Natural killer cell (primary cell): ENCODE measurements around the gene ADSS2. TPM values are rescaled to one million over a fixed set of nuclear protein-coding genes. Genes with fewer than 3 reads are reported as not detected.

Experiments
- ATAC-seq, 3 donors: fragments of 150-1000 bp in 2 of 3; fragments of 200-7000 bp in 1 of 3; cut with Tn5 transposase; 1 replicate in 1 of 3; 2 replicates in 2 of 3; pipeline ENCODE4 v1.10.0; 2021; ENCODE audit warnings: mild to moderate bottlenecking in 2 of 3, moderate library complexity in 2 of 3
- DNase-seq, 2 donors: peaks; one replicate each; pipeline versions ENCODE4 v3.0.0 to v3.0.0-alpha.2; 2013 to 2021; ENCODE audit warnings: mixed read lengths in 1 of 2
- H3K27ac ChIP-seq: one replicate; pipeline ENCODE4 v1.5.1; 2013; ENCODE audit warnings: mild to moderate bottlenecking, low read length
- H3K27me3 ChIP-seq: one replicate; pipeline ENCODE4 v1.6.1; 2013; ENCODE audit warnings: low read length; ENCODE audit not compliant: control insufficient read depth, insufficient read depth
- H3K36me3 ChIP-seq: one replicate; pipeline ENCODE4 v1.6.1; 2013; ENCODE audit warnings: low read length; ENCODE audit not compliant: control insufficient read depth, insufficient read depth
- H3K4me1 ChIP-seq: one replicate; pipeline ENCODE4 v1.6.1; 2013; ENCODE audit warnings: low read length; ENCODE audit not compliant: control insufficient read depth, insufficient read depth
- H3K4me3 ChIP-seq: one replicate; pipeline ENCODE4 v1.5.1; 2013; ENCODE audit warnings: low read length
- H3K9me3 ChIP-seq: one replicate; pipeline ENCODE4 v1.6.1; 2013; ENCODE audit warnings: low read length; ENCODE audit not compliant: control insufficient read depth, insufficient read depth
- H3K27ac Mint-ChIP-seq, 2 donors: one replicate each; pipeline ENCODE4 v1.8.0; 2022; ENCODE audit warnings: mild to moderate bottlenecking in 2 of 2, mixed read lengths in 2 of 2, moderate library complexity in 1 of 2
- H3K27me3 Mint-ChIP-seq, 2 donors: one replicate each; pipeline ENCODE4 v1.8.0; 2022; ENCODE audit warnings: low read depth in 2 of 2, mixed read lengths in 2 of 2
- H3K36me3 Mint-ChIP-seq: one replicate; pipeline ENCODE4 v1.8.0; 2022; ENCODE audit warnings: mixed read lengths
- H3K4me1 Mint-ChIP-seq, 2 donors: one replicate each; pipeline ENCODE4 v1.8.0; 2022; ENCODE audit warnings: mixed read lengths in 2 of 2
- H3K4me3 Mint-ChIP-seq: one replicate; pipeline ENCODE4 v1.8.0; 2022; ENCODE audit warnings: mild to moderate bottlenecking, moderate library complexity, mixed read lengths
- H3K9me3 Mint-ChIP-seq, 2 donors: one replicate each; pipeline ENCODE4 v1.8.0; 2022; ENCODE audit warnings: mixed read lengths in 2 of 2
- WGBS: methylation state at CpG from one replicate; pipeline ENCODE4 v1.1.7; 2013; ENCODE audit warnings: missing lambda C conversion rate; ENCODE audit not compliant: insufficient coverage; 5-methylcytosine and 5-hydroxymethylcytosine counted together
- intact Hi-C: fragments of 100-400 bp; cut with micrococcal nuclease; formaldehyde crosslinking; loops from one replicate; pipeline ENCODE4 v1.14.2; 2022
- total RNA-seq, 4 donors: library from RNA; stranded (reverse); fragments of 120-200 nt in 1 of 4; gene quantifications; one replicate each; pipeline versions ENCODE4 v1.2.3 to v1.2.4, GENCODE V29; 2013 to 2022
- TF ChIP-seq, protein P1 (sequence below): fragments of 200-600 bp; IDR thresholded peaks from one replicate; pipeline ENCODE4 v1.8.0; 2022; ENCODE audit warnings: antibody characterized with exemption

Gene ADSS2
- total RNA-seq, 3 donors from 2014 or later (not counting 1 experiment from before 2014, with no cell fraction given): 49.2 to 67.9 (median 54.8) TPM

DNA sequence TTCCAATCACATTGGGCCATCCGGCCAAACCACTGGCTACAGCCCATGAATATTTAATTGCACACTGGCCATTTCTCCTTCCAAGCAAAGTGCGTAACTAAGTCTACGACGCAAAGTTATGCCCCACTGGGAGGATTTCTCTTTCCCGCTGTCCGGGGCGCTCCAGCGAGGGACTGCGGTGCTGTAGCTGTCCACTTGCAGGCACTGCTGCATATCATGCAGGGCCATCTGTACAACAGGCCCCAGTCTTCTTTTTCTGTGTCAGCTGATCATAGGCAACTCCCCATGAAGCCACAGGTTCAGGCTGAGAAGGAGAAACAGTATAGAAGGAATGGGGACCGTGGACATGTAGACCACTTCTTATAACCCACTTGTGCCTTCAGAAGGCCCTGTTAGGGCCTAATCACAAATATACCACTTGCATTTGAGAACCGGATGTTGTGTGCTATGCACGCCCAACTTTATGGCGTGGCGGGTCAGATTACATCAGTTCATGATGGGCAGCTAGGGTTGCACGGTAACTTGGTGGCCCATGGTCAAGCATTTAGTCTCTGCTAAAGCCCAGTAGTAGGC is 58.0 kb downstream of the ADSS2 start:
- WGBS: 97% methylated on average over 14 of the region's 15 CpGs
- no peaks in the 10 kb centered on the region for H3K27me3 ChIP-seq
- H3K36me3 Mint-ChIP-seq: no peaks in the 10 kb centered on the region
- H3K4me1 Mint-ChIP-seq: peaks cover 13% of the 10 kb centered on the region in 2 donors
- H3K9me3 ChIP-seq: no peaks in the 10 kb centered on the region
- intact Hi-C loops: no loop called here
- H3K27ac ChIP-seq: no peak overlapping the region
- H3K36me3 ChIP-seq: no peaks in the 10 kb centered on the region
- no peak overlapping the region for H3K4me3 ChIP-seq
- no peaks in the 10 kb centered on the region for H3K27me3 Mint-ChIP-seq
- ATAC-seq: no peak
- no peak overlapping the region for H3K4me3 Mint-ChIP-seq
- no peak for DNase-seq
- H3K4me1 ChIP-seq: no peaks in the 10 kb centered on the region
- TF ChIP-seq, protein P1, sequence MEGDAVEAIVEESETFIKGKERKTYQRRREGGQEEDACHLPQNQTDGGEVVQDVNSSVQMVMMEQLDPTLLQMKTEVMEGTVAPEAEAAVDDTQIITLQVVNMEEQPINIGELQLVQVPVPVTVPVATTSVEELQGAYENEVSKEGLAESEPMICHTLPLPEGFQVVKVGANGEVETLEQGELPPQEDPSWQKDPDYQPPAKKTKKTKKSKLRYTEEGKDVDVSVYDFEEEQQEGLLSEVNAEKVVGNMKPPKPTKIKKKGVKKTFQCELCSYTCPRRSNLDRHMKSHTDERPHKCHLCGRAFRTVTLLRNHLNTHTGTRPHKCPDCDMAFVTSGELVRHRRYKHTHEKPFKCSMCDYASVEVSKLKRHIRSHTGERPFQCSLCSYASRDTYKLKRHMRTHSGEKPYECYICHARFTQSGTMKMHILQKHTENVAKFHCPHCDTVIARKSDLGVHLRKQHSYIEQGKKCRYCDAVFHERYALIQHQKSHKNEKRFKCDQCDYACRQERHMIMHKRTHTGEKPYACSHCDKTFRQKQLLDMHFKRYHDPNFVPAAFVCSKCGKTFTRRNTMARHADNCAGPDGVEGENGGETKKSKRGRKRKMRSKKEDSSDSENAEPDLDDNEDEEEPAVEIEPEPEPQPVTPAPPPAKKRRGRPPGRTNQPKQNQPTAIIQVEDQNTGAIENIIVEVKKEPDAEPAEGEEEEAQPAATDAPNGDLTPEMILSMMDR: no peak
- H3K27ac Mint-ChIP-seq: no peak overlapping the region
- no peaks in the 10 kb centered on the region for H3K9me3 Mint-ChIP-seq

GRCh38 chr1:244391761-244392160 is 59.9 kb downstream of the ADSS2 start:
- H3K27me3 ChIP-seq: no peaks in the 10 kb centered on the region
- no peaks in the 10 kb centered on the region for H3K36me3 Mint-ChIP-seq
- TF ChIP-seq, protein P1: no peak
- intact Hi-C loops: no loop called here
- no peak overlapping the region for H3K27ac Mint-ChIP-seq
- no peaks in the 10 kb centered on the region for H3K9me3 Mint-ChIP-seq
- no peak for ATAC-seq
- H3K4me1 ChIP-seq: no peaks in the 10 kb centered on the region
- over 99% methylated on average over 5 of the region's 5 CpGs for WGBS
- H3K9me3 ChIP-seq: no peaks in the 10 kb centered on the region
- no peak overlapping the region for H3K27ac ChIP-seq
- H3K4me1 Mint-ChIP-seq: peaks cover 5 to 10% of the 10 kb centered on the region in 2 donors
- no peak for DNase-seq
- no peaks in the 10 kb centered on the region for H3K36me3 ChIP-seq
- no peak overlapping the region for H3K4me3 ChIP-seq
- H3K4me3 Mint-ChIP-seq: no peak overlapping the region
- H3K27me3 Mint-ChIP-seq: no peaks in the 10 kb centered on the region

- no peaks in the 10 kb centered on the region for H3K9me3 ChIP-seq
- DNase-seq (no peak), ATAC-seq (no peak)
- H3K27ac ChIP-seq: no peak overlapping the region
- no peaks in the 10 kb centered on the region for H3K27me3 ChIP-seq
- intact Hi-C loops: no loop called here
- H3K4me1 Mint-ChIP-seq: peaks cover 0 to 5% of the 10 kb centered on the region in 2 donors
- H3K27me3 Mint-ChIP-seq: no peaks in the 10 kb centered on the region
- no peak overlapping the region for H3K27ac Mint-ChIP-seq
- no peaks in the 10 kb centered on the region for H3K36me3 Mint-ChIP-seq
- H3K4me1 ChIP-seq: no peaks in the 10 kb centered on the region
- WGBS: 84% methylated on average over 7 of the region's 7 CpGs
- no peaks in the 10 kb centered on the region for H3K9me3 Mint-ChIP-seq
- TF ChIP-seq, protein P1: no peak
- H3K36me3 ChIP-seq: no peaks in the 10 kb centered on the region
- H3K4me3 ChIP-seq: no peak overlapping the region
- no peak overlapping the region for H3K4me3 Mint-ChIP-seq
These were observed 62.7 kb downstream of the ADSS2 start for GRCh38 chr1:244388961-244389360.

- H3K4me3 ChIP-seq: no peak overlapping the region
- intact Hi-C loops: no loop called here
- Mint-ChIP-seq H3K36me3 (no peaks in the 10 kb centered on the region), H3K4me3 (no peak overlapping the region), H3K27ac (no peak overlapping the region), H3K4me1 (peaks cover 0 to 5% of the 10 kb centered on the region in 2 donors), H3K9me3 (no peaks in the 10 kb centered on the region), H3K27me3 (no peaks in the 10 kb centered on the region)
- TF ChIP-seq, protein P1: no peak
- H3K36me3 ChIP-seq: no peaks in the 10 kb centered on the region
- DNase-seq: no peak
- WGBS: 94% methylated on average over 1 of the region's 1 CpG
- H3K4me1 ChIP-seq: no peaks in the 10 kb centered on the region
- no peaks in the 10 kb centered on the region for H3K27me3 ChIP-seq
- no peaks in the 10 kb centered on the region for H3K9me3 ChIP-seq
- no peak overlapping the region for H3K27ac ChIP-seq
- no peak for ATAC-seq
These were observed 64.3 kb downstream of the ADSS2 start for GRCh38 chr1:244387415-244387814.
